Panc1 (cell line): Measurements from ENCODE around the gene CEACAM5.

Experiments used
- CTCF ChIP-seq: fragments of 450-650 bp; IDR thresholded peaks from 2 replicates; pipeline ENCODE4 v1.5.1; 2017; ENCODE audit warnings: mild to moderate bottlenecking
- POLR2AphosphoS5 ChIP-seq: IDR thresholded peaks from 2 replicates; pipeline ENCODE4 v1.6.1; 2012; ENCODE audit warnings: mild to moderate bottlenecking, low read depth, low read length, moderate library complexity
- SIN3A ChIP-seq: IDR thresholded peaks from 2 replicates; pipeline ENCODE4 v1.6.1; 2012; ENCODE audit warnings: low read depth, mild to moderate bottlenecking, low read length, moderate library complexity, borderline replicate concordance; ENCODE audit not compliant: insufficient read depth
- TCF7L2 ChIP-seq: IDR thresholded peaks from 2 replicates; pipeline ENCODE4 v1.6.1; 2011; ENCODE audit warnings: mild to moderate bottlenecking, low read depth, low read length, inconsistent platforms

- TF ChIP-seq POLR2AphosphoS5, result no peak
- TF ChIP-seq TCF7L2, result no peak
- TF ChIP-seq CTCF, result no peak
- no peak for TF ChIP-seq SIN3A
Observed at GRCh38 chr19:41734156-41734555, 25.7 kb downstream of the CEACAM5 start.
